HAP-1 (cell line): Measurements from ENCODE around the gene PMPCA.

Source experiments
- DNase-seq, 2 experiments: peaks; one replicate each; pipeline ENCODE4 v3.0.0-alpha.2; 2016 to 2020; ENCODE audit warnings: low spot score in 2 of 2
- H3K27me3 ChIP-seq: fragments of 250-450 bp; sonication (Bioruptor Pico); 2 replicates; pipeline ENCODE4 v1.5.1; 2020; ENCODE audit warnings: low read depth, mild to moderate bottlenecking, moderate library complexity
- H3K36me3 ChIP-seq: fragments of 250-450 bp; sonication (Bioruptor Pico); replicated peaks from 2 replicates; pipeline ENCODE4 v1.5.1; 2020; ENCODE audit warnings: mild to moderate bottlenecking
- H3K4me1 ChIP-seq: fragments of 250-450 bp; sonication (Bioruptor Pico); 2 replicates; pipeline ENCODE4 v1.5.1; 2020; ENCODE audit warnings: mild to moderate bottlenecking
- H3K4me3 ChIP-seq: fragments of 250-450 bp; sonication (Bioruptor Pico); 2 replicates; pipeline ENCODE4 v1.5.1; 2020; ENCODE audit warnings: mild to moderate bottlenecking, moderate library complexity
- H3K9me3 ChIP-seq: fragments of 250-450 bp; sonication (Bioruptor Pico); 2 replicates; pipeline ENCODE4 v1.5.1; 2020; ENCODE audit warnings: mild to moderate bottlenecking, moderate library complexity
- in situ Hi-C: fragments of 300-500 bp; cut with MboI; formaldehyde crosslinking; loops from 3 replicates; pipeline ENCODE4 v1.14.3; 2020; ENCODE audit warnings: low sequenced_read_pairs, inconsistent platforms, mixed read lengths

Gene PMPCA

DNA sequence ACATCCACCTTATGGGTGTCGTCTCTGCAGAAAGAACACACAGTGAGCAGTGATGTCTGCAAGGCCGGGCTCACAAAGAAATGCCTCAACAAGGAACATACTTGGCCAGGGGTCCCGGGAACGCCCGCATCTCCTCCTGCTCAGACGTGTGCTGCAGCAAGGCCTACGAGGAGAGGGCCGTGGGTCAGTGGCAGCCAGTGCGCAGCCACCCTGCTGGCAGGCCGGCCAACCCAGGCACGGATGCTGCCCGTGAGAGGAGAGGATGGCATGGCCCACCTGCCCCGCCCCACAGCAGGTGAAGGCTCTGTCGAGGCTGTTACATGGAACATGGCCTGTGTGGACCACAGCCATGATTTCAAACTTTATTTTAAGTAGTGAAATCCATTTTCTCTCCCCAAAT is 53.1 kb downstream of the PMPCA start:
- H3K4me3 ChIP-seq: no peak overlapping the region
- DNase-seq: no peak
- H3K4me1 ChIP-seq: no peaks in the 10 kb centered on the region
- in situ Hi-C loops: no loop called here
- H3K27me3 ChIP-seq: no peaks in the 10 kb centered on the region
- H3K9me3 ChIP-seq: no peaks in the 10 kb centered on the region
- peaks cover 95% of the 10 kb centered on the region for H3K36me3 ChIP-seq

DNA sequence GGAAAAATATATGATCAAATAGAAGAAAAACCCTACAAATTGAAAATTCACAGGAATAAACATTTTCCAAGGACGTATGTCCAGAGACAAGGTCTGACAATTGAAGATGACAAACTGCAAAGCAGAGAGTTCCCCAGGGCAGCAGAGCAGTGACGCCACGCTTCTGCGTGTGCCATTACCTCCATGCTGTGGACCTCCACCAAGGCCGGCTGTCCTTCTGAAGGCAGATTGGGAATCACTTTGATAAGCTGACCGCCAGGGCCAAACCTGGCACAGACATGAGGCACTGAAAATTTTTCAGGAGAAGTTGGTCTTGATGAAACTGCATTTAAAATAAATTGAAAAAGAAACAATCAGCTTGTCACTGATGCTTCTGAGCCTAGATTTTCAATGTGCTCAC is 53.8 kb downstream of the PMPCA start:
- H3K4me1 ChIP-seq: no peaks in the 10 kb centered on the region
- H3K36me3 ChIP-seq: peaks cover 95% of the 10 kb centered on the region
- no peaks in the 10 kb centered on the region for H3K9me3 ChIP-seq
- H3K27me3 ChIP-seq: no peaks in the 10 kb centered on the region
- H3K4me3 ChIP-seq: no peak overlapping the region
- in situ Hi-C loops: no loop called here
- DNase-seq: no peak

GRCh38 chr9:136465500-136466154 is 55.2 kb downstream of the PMPCA start:
- H3K36me3 ChIP-seq: peaks cover 96% of the 10 kb centered on the region
- in situ Hi-C loops: no loop called here

DNA sequence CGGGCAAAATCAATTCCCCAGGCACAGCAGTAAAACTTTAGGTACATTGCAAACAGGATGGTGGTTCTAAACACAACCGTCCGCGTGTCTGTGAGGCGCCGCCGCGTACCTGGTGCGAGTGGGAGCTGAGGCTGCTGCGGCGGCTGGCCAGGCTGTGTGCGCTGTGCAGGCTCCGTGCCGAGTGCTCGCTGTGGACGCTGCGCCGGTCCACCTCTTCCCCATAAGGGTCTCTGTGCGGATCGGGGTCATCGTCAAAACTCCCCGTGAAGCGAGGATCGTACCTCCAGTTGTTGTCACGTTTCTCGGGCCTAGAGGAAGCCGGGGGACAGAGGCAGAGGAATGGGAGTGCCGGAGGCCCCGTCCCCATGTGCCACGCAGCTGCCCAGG is 55.7 kb downstream of the PMPCA start:
- Histone ChIP-seq H3K27me3 (no peaks in the 10 kb centered on the region), H3K36me3 (peaks cover 96% of the 10 kb centered on the region), H3K9me3 (no peaks in the 10 kb centered on the region), H3K4me1 (no peaks in the 10 kb centered on the region), H3K4me3 (no peak overlapping the region)
- no peak for DNase-seq
- in situ Hi-C loops: no loop called here

More at GRCh38 chr9:136465500-136466154, 55.2 kb downstream of the PMPCA start:
- no peak for DNase-seq
- H3K4me1 ChIP-seq: no peaks in the 10 kb centered on the region
- H3K9me3 ChIP-seq: no peaks in the 10 kb centered on the region
- H3K27me3 ChIP-seq: no peaks in the 10 kb centered on the region
- H3K4me3 ChIP-seq: no peak overlapping the region

DNA sequence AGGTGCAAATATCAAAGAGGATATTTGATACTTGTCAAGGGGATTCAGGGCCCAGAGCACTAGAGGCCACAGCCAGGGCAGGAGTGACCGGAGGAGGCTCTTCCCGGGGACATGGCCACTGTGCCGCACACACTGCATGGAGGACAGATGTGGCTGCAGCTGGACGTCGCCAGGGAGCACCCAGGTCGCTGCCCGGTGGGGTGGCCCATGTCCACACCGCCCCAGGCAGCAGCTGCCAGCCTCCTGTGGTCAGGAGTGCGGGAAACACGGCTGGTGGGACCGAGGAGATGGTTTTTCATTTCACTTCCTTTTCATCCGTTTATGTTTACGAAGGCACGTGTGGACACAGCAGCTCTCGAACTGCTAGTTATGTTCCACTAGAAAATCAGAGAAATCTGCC is 57.3 kb downstream of the PMPCA start:
- no peak for DNase-seq
- Histone ChIP-seq H3K4me1 (no peaks in the 10 kb centered on the region), H3K4me3 (no peak overlapping the region), H3K27me3 (no peaks in the 10 kb centered on the region), H3K36me3 (peaks cover 96% of the 10 kb centered on the region), H3K9me3 (no peaks in the 10 kb centered on the region)
- in situ Hi-C loops: no loop called here

GRCh38 chr9:136470356-136470755 is 59.9 kb downstream of the PMPCA start:
- Histone ChIP-seq H3K27me3 (no peaks in the 10 kb centered on the region), H3K4me3 (no peak overlapping the region), H3K36me3 (peaks cover 98% of the 10 kb centered on the region), H3K4me1 (no peaks in the 10 kb centered on the region), H3K9me3 (no peaks in the 10 kb centered on the region)
- no peak for DNase-seq
- in situ Hi-C loops: no loop called here

DNA sequence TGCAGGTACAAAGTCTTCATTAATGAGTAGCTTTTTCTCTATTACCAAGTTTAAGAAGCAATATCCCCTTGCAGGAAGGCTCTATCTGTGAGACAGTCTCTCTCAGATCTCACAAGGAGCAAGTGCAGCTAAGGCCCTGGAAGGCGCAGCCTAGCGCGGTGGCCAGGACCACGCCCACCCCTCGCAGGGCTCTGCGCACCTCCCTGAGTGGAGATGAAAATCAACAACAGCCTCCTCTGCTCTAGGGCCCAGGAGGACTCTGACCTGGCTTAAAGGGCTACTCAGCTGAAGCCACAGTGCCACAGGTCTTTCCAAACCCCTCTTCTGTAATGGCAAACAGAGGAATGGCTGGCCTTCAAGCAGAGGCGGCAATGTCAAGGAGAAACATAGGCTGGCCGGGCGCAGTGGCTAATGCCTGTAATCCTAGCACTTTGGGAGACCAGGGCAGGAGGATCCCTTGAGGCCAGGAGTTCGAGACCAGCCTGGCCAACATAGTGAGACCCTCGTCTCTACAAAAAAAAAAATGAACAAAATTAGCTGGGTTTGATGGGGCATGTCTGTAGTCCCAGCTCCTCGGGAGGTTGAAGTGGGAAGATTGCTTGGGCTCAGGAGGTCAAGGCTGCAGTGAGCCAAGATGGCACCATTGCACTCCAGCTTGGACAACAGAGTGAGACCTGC is 60.5 kb downstream of the PMPCA start:
- Histone ChIP-seq H3K4me3 (no peak overlapping the region), H3K9me3 (no peaks in the 10 kb centered on the region), H3K4me1 (no peaks in the 10 kb centered on the region), H3K27me3 (no peaks in the 10 kb centered on the region), H3K36me3 (peaks cover 98% of the 10 kb centered on the region)
- no peak for DNase-seq
- in situ Hi-C loops: no loop called here

DNA sequence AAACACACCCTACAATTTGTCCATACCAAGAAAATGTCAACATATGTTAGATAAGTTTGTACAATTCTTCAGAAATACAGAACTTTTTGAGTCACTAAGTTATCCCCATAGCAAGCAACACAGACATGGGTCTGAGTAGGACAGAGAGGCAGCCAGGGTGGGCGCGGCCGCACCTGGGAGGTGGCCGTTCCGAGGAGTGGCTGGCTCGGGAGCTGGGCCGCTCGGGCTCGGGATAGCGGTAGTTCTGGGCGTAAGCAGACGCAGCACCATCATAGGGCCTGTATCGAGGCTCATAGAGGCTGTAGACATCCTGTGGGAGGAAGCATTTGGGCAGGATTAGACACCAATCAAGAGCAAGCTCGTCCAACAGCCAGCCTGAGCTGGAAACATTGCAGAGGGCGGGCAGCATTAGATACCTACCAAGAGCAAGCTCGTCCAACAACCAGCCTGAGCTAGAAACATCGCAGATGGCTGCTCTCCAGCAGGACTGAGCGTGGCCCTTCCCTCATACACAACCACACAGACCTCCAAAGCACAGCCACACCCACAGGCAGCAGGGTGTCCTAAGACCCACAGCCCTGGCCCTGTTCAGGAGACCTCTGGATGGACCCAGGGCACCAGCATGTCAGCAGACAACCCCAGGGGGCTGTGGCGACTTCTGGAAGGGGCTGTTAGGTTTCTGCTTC is 61.5 kb downstream of the PMPCA start:
- H3K4me1 ChIP-seq: no peaks in the 10 kb centered on the region
- no peaks in the 10 kb centered on the region for H3K9me3 ChIP-seq
- in situ Hi-C loops: no loop called here
- H3K36me3 ChIP-seq: peaks cover 98% of the 10 kb centered on the region
- H3K4me3 ChIP-seq: no peak overlapping the region
- DNase-seq: no peak
- H3K27me3 ChIP-seq: no peaks in the 10 kb centered on the region

DNA sequence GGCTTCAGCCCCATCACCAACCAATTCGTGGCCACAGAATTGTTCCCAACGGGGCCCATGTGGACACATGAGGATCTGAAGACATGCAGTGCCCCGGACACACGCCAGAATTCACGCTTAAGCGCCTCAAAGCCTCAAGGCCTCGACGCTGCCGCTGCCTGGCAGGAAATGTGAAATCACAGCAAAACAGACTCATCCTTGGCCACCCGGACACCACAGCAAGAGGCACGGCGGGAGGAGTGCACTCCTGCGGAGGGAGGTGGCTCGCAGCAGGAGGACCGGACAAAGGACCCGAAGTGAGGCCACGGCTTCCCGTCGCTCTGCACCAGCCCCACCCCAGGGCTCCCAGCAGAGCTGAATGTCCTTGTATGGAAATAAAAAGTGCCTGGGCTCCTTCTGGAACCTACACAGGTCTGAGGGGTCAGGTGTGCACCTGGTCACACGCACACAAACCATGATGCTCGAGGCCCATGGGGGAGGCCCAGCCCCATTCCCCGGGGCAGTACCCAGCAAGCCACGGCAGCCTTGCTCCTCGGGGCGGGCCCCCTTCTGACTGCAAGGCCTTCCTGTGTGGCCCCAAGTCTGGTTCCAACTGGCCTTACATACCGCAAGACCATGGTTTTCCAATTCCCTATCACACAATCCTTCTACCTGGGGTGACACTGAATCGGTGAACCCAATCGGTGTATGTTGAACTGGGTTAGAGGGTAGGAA is 62.3 kb downstream of the PMPCA start:
- H3K36me3 ChIP-seq: peaks cover 100% of the 10 kb centered on the region
- no peak for DNase-seq
- no peak overlapping the region for H3K4me3 ChIP-seq
- no peaks in the 10 kb centered on the region for H3K9me3 ChIP-seq
- H3K4me1 ChIP-seq: no peaks in the 10 kb centered on the region
- in situ Hi-C loops: no loop called here
- H3K27me3 ChIP-seq: no peaks in the 10 kb centered on the region

DNA sequence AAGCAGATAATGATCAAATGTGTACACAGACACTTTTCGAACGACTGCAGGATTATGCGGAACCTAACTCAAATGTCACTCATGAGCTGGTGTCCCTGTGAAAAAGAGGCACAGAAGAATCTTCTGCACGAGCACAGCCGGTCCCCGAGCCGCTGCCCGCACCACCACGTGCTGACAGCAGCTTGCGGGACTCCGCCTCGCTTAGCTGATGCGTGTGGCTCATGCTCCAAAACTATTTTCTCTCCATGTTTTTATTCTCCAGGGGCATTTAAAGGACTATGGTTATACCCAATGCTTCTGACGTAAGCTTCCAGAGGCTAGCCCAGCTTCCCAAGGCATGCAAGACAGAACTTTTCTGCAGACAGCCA is 62.9 kb downstream of the PMPCA start:
- Histone ChIP-seq H3K27me3 (no peaks in the 10 kb centered on the region), H3K4me3 (no peak overlapping the region), H3K4me1 (no peaks in the 10 kb centered on the region), H3K36me3 (peaks cover 97% of the 10 kb centered on the region), H3K9me3 (no peaks in the 10 kb centered on the region)
- DNase-seq: no peak
- in situ Hi-C loops: no loop called here
